GM08714 (cell line): ENCODE measurements around the gene ARFRP1.
"Not testable (repeated sequence)": the region's sequence is repeated elsewhere in the genome, so short reads cannot be mapped to it uniquely, and the experiment has no call there.

ENCODE experiments used
- H3K4me3 ChIP-seq: fragments of 200-500 bp; sonication (Bioruptor generic); 2 replicates; pipeline ENCODE4 v1.5.1; 2014; ENCODE audit warnings: mild to moderate bottlenecking, low read length, inconsistent platforms
- ZNF274 ChIP-seq: IDR thresholded peaks from 2 replicates; pipeline ENCODE4 v1.6.1; 2012; ENCODE audit warnings: mild to moderate bottlenecking, low read depth, low read length

ARFRP1 gene

DNA sequence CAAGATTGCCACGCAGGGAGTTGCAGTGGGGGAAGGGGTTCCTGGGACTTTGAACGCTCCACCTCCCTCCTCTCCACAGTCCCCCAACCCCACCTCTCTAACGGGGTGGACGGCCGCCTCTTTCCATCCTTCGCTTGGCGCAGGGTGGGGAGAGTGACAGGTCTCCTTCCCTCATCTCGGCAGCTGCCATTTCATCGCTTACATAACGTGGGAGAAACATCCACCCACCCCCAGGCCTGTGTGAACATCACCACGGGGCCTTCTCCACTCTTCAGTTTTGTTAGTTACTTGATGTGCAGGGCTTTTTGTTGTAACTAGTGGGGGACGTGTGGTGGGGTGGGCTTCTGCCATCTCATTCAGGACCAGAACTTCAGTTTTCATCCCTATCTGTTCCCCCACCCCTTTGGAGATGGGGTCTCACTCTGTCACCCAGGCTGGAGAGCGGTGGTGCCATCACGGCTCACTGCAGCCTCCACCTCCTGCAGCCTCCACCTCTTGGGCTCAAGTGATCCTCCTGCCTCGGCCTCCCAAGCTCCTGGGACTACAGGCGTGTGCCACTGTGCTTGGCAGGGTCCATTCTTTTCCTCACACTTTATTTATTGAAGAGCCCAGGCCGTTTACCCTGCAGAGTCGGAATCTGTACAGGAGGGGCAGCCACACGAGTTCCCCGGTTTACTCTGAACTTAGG lies 32.0 kb downstream of the ARFRP1 start:
- no peak for TF ChIP-seq ZNF274
- H3K4me3 ChIP-seq = no peak overlapping the region

DNA sequence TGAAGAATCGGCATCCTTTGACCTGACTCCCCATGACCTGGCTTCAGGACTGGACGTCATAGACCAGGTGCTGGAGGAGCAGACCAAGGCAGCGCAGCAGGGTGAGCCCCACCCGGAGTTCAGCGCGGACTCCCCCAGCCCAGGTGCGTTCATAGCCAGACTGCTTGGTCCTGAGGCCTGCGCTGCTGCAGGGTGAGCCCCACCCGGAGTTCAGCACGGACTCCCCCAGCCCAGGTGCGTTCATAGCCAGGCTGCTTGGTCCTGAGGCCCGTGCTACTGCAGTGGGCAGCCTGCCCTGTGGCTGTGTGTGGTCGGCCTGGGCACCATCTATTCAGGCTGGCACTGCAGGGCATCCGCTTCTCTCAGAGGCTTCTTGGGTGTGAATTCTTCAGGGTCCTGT lies 33.8 kb downstream of the ARFRP1 start:
- no peak for TF ChIP-seq ZNF274
- H3K4me3 ChIP-seq = no peak overlapping the region

DNA sequence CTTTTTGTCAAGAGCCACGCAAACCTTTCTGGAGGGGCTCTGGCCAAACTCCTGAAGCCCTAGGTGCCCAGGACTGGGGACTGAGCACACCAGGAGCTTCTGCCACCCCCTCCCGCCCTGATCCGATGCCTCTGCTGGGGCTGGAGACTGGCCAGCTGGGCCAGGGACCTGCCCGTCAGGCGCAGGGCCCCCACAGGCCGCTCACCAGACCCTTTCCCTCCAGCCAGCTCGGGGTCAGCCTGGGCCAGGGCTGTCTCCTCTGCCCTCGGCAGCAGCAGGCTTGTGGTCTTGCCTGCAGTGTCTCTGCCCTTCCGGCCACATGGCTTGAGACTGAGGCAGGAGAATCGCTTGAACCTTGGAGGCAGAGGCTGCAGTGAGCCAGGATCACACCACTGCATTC lies 35.1 kb downstream of the ARFRP1 start:
- no peak overlapping the region for H3K4me3 ChIP-seq
- TF ChIP-seq ZNF274 = no peak

DNA sequence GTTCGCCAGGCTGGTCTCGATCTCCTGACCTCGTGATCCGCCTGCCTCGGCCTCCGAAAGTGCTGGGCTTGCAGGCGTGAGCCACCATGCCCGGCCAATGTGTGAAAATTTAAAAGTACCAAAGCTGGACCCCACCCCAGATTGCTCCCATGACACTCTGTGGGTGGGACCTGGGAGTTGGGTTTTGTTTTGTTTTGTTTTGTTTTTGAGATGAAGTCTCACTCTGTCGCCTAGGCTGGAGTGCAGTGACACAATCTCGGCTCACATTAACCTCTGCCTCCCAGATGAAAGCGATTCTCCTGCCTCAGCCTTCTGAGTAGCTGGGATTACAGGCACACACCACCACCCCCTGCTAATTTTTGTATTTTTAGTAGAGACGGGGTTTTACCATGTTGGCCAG lies 36.1 kb downstream of the ARFRP1 start:
- H3K4me3 ChIP-seq = not testable (repeated sequence)

DNA sequence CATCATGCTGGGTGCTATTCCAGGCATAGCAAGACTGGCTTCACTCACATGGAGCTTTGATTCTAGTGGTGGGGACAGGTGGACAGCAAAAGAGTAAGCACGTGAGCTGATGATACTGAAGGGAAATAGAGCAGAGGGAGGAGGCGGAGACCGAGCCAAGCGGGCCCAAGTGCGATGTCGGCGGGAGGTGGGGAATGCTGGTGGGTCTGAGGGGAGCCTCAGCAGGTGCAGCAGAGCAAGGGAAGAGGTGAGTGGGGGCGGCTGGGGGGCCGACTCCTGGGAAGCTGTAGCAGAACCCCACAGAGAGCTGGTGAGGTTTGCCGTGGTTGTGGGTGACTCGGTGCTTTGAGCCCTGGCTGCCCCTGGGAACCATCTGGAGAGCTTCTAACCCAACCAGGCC lies 39.4 kb downstream of the ARFRP1 start:
- no peak for TF ChIP-seq ZNF274
- H3K4me3 ChIP-seq = no peak overlapping the region

DNA sequence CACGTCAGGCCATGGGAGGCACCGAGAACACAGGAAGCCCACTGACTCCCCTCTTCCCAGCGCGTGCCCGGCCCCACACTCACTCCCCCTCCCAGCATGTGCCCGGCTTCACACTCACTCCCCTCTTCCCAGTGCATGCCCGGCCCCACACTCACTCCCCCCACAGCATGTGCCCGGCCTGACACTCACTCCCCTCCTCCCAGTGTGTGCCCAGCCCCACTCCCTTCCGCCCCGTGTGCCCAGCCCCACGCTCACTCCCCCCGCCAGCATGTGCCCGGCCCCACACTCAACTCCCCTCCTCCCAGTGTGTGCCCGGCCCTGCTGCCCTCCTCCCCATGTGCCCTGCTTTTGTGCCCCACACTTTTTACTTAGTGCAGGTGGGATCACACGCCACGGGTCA lies 39.9 kb downstream of the ARFRP1 start:
- no peak overlapping the region for H3K4me3 ChIP-seq
- no peak for TF ChIP-seq ZNF274

DNA sequence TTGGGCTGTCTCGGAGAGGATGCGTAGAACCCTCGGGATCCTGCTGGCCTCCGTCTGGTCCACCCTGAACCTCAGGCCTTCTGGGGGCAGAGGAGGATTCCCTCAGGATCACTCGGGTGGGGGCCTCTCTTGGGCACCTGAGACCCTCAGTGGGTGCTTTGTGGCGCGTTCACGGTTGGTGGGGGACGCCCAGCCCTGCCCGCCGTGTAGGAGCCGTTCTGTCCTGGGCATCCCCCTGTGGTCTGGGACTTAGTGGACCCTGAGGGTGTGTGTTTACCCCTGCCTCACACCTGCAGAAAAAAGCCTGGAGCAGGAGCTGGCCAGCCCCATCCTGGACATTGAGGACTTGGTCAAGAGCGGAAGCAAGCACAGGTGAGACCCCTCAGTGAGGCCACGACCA lies 42.1 kb downstream of the ARFRP1 start:
- H3K4me3 ChIP-seq = no peak overlapping the region
- no peak for TF ChIP-seq ZNF274

DNA sequence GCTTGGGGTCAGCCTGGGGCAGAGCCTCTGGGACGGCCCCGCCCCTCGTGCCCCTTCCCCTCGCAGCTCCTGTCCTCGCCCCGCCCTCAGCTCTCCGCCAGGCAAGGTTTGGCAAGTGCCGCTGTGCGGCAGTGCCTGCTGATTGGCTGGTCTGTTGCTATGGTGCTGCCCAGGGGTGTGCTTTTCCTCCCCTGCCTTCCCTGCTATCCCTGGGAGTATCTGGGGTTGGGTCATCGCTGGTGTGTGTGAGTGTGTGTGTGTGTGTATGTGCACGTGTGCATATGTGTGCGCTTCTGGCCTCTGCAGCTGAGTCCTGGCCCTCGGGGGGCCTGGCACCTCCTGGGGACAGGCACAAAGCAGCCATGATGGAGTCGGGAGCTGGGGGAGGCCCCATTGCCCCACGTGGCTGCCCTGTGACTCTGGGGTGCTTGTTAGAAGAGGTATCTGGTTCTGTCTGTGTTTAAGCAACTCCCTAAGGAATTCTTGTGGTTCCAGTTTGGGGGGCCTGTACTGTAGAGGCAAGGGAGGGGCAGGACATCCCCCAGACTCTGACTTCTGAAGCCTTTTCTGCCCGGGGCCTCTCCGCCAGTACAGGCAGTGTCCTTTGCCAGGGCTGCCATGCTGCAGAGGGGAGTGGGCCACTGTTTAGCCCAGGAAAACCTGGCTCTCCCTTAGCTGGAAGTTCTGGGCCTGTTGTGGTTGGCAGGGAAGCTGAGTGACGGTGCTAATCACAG lies 42.7 kb downstream of the ARFRP1 start:
- no peak overlapping the region for H3K4me3 ChIP-seq
- no peak for TF ChIP-seq ZNF274

DNA sequence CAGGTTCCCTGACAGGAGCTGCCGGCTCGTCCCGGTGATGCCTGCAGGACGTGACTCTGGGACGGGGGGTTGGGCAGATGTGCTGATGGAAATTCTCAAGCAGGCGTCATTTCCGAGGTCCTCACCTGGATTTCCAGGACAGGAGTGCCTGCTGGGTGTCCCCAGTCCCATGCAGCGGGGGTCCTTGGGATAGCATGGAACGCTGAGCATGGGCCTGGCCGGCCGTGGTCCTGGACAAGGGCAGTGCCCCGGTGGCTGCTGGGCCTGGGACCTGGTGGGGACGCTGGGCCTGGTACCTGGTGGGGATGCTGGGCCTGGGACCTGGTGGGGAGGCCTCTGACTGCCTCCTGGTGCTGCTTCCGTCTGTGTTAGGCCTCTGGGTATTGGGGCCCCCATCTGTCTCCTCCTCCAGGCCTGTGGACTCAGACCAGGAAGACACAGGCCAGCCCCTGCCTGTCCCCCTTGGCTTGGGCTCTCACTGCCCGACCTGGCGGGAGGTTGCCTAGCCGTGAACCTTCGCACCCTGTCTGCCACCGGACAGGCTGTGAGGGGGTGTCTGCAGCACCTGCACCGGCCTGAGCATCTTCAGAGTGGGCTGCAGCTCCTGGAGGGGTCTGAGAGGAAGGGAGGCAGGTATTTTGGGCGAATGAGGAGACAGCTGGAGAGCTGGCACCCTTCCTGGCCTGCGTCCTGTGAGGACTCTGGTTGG lies 43.5 kb downstream of the ARFRP1 start:
- no peak for TF ChIP-seq ZNF274
- H3K4me3 ChIP-seq = no peak overlapping the region

DNA sequence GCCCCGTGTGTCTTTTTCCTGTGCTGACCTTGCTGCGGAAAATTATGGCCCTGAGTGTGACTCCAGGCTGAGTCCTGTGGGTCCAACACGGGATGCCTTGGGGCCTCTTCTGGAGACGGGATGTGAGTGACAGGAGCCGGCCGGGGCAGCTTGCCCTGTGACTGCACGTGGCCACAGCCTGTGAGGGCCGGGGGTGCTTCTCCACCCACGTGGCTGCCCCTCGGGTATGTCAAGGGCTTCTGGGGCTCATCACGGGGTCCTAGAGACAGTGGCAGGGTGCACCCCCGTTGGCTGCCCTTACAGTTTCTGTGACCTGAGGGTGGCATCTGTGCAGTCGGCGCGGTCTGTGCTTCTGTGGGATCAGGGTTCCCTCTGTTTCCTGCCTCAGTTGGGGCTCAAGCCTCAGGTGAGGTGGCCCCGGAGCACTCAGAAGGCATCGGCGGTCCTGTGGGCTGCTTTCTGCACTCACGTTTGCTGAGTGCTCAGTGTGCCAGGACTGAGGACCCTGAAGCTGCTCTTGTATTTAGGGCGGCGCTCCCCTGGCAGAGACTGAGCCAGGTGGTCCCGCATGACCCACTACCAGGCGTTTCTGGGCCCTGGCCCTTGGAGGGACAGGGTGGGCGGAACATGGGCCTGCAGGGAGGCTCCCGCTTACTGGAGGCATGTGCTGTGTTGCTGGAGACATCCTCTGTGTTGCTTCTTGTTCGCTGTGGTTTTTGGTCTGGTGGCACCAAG lies 44.3 kb downstream of the ARFRP1 start:
- no peak for TF ChIP-seq ZNF274
- H3K4me3 ChIP-seq = no peak overlapping the region

DNA sequence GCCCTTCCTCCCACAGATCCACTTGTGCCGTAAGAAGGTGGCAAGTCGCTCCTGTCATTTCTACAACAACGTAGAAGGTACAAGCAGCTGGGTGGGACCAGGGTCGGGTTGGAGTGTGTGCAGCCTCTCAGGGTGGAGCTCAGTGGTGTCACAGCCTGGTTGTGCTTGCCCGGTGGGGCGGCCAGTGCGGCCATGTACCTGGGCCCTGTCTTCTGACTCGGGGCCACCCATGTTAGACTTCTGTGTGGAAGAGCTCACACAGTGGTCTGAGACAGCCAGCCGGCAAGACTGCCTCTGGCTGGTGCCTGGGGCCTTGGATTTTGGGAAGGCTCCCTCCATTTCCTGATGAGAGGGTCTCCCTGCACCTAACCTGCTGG lies 45.0 kb downstream of the ARFRP1 start:
- no peak overlapping the region for H3K4me3 ChIP-seq
- no peak for TF ChIP-seq ZNF274

DNA sequence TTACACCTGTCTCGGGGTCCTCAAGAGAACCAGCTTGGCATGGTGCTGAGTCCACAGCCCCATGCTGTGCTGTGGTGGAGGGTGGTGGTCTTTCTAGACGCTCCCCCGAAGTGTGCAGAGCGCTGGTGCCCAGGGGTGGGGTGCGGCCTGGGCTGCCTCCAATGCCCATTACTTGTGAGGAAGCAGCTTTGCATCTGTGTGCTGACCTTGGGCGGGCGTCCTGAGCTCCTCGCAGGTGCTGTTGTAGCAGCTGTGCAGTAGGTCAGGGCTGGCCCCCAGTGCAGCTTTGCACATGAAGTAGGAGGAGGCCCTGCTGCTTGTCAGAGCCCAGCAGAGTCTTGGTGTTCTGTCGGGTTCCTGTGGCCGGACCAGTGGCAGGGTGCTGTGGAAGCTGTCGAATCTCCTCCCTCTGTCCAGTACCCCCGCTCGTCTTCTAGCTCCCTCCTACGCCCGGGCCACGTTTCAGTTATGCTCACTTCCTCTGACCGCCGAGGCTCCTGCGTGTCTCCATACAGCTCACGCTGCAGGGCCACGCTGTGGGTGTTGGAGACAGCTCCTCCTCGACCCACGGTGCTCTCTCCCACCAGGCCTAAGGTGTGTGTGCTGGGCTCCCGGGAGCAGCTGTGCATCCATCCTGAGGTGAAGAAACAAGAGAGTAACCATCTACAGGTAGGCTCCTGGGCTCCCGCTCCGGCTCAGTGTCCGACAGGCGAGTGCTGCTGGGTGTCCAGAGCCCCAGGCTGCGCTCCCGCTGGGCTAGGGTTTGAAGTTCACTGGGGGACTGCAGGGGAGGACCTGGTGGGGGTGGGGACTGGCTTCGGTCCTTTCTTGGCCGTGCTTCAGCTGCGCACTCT lies 45.6 kb downstream of the ARFRP1 start:
- no peak overlapping the region for H3K4me3 ChIP-seq
- no peak for TF ChIP-seq ZNF274

DNA sequence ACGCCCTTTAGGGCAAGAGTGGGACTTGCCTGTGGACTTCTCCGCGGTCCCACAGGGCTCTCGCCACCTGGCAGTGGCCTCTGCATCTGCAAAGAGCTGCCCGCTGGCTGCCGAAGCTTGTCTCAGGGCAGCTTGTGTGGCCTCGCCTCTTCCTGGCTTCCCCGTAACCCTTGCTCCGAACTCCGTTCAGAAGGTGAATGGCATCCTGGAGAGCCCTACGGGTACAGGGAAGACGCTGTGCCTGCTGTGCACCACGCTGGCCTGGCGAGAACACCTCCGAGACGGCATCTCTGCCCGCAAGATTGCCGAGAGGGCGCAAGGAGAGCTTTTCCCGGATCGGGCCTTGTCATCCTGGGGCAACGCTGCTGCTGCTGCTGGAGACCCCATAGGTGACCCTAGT lies 46.7 kb downstream of the ARFRP1 start:
- TF ChIP-seq ZNF274 = no peak
- no peak overlapping the region for H3K4me3 ChIP-seq

DNA sequence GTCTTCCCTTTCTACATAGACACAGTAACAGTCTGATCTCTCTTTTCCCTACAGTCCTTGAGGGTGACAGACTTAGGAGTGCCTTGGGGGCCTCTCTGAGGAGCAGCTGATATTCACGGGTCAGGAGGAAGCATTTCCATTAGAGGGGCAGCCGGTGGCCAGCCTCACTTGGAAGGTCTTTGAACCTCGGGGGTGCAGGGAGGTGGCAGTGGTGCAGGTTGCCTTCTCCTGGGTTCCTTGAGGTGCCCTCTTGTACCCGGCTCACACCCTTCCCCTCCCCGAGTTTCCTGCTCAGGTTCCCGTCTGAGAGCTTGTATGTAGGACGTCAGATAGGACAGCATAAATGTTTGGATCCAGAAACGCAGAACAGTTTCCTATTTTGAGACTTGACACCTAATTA lies 47.2 kb downstream of the ARFRP1 start:
- TF ChIP-seq ZNF274 = no peak
- no peak overlapping the region for H3K4me3 ChIP-seq

DNA sequence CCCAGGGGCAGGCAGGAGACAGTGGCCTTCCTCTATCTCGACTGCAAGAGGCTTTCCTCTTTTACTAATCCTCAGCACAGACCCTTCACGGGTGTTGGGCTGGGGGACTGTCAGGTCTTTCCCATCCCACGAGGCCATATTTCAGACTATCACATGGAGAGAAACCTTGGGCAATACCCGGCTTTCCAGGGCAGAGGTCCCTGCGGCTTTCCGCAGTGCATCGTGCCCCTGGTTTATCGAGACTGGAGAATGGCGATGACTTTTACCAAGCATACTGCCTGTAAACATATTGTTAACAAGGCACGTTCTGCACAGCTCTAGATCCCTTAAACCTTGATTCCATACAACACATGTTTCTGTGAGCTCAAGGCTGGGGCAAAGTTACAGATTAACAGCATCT lies 47.6 kb downstream of the ARFRP1 start:
- H3K4me3 ChIP-seq = not testable (repeated sequence)
